Neural cell (in vitro differentiated cells): ENCODE data around the gene TBC1D24.

Source experiments
- CTCF ChIP-seq: fragments of 450-650 bp; IDR thresholded peaks from 2 replicates; pipeline ENCODE4 v1.5.1; 2014; ENCODE audit warnings: antibody characterized with exemption, mild to moderate bottlenecking, moderate library complexity; ENCODE audit not compliant: poor library complexity, severe bottlenecking
- EZH2 ChIP-seq: fragments of 200-600, 300-800 bp; shearing (Covaris generic), sonication (generic); IDR thresholded peaks from 2 replicates; pipeline ENCODE4 v1.6.1; 2014; ENCODE audit warnings: antibody characterized with exemption, low read length, borderline replicate concordance, mild to moderate bottlenecking; ENCODE audit not compliant: insufficient read depth, poor library complexity, severe bottlenecking
- RAD21 ChIP-seq: fragments of 450-650 bp; conservative IDR thresholded peaks from 2 replicates; pipeline ENCODE4 v1.6.1; 2014; ENCODE audit warnings: antibody characterized with exemption, mild to moderate bottlenecking, moderate library complexity
- REST ChIP-seq: IDR thresholded peaks from 2 replicates; pipeline ENCODE4 v1.6.1; 2012; ENCODE audit warnings: borderline replicate concordance
- SMC3 ChIP-seq: fragments of 450-650 bp; conservative IDR thresholded peaks from 2 replicates; pipeline ENCODE4 v1.6.1; 2014; ENCODE audit warnings: antibody characterized with exemption, mild to moderate bottlenecking, moderate library complexity; ENCODE audit not compliant: poor library complexity

- TF ChIP-seq SMC3 (no peak), EZH2 (no peak), REST (no peak), RAD21 (no peak), CTCF (no peak)
Measured at GRCh38 chr16:2427526-2427925, 47.4 kb upstream of the TBC1D24 start.
